HTERT RPE-1 (cell line): ENCODE data around the gene LIMS1.
"Not testable (repeated sequence)": the region's sequence is repeated elsewhere in the genome, so short reads cannot be mapped to it uniquely, and the experiment has no call there.

Experiments
- in situ Hi-C: fragments of 300-500 bp; cut with MboI; formaldehyde crosslinking; loops from 4 replicates; pipeline ENCODE4 v1.14.3; 2020; ENCODE audit warnings: low sequenced_read_pairs

Gene LIMS1

DNA sequence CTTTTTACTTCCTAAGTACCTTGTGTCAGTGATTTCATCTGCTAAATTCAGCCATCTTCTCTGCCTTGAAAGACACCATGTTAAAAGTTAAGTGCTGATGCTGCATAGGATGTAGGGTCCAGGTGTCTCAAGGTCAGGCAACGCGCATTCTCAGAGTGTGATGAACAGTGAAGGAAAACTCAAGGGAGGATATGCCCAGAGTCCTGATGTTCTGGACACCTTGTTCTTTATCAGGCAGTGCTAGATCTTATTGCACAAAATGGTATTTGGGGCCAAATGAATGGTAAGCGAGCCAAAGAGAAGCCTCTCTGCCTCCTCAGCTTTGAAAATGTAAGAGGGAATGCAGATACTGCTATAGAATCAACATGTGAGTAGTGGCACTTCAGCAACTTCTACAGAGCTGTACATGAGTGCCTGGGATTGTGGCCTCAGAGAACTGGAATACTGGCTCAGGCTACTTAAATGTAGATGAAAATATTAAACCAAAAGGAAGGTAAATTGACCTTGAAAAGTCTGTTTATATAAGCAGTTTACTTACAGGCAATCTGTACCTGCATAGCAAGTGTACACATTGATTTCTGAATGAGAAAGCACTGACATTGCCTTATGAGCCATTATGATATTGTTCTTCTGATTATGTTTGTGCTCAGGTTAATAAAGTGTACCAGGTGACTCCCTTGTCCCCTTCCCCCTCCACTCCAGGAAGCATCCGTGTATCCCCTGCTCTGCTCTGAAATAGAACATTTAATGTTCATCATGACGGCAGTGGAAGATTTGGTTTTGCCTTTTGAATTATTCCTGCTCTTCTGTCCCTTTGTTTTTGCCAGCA, 98.3 kb downstream of the LIMS1 start:
- in situ Hi-C loops: no loop called here

DNA sequence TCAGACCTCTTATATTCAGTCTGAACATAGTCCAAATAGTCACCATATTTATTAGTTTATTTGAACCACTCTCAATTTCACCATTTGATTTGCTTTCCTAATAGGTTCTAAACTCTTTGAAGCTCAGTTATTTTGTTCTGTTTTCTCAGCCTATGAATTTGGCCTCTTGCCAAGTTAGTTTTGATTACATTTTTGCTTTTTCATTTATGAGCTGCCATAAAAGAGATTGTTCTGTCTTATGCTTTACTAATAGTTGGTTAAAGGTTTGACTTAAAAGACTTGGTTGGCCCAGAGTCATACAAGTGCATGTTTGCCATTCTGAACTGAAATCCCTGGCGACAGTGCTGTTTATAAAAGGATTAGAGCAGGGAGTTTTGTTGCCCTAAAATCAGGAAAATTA, 99.1 kb downstream of the LIMS1 start:
- in situ Hi-C loops: no loop called here

DNA sequence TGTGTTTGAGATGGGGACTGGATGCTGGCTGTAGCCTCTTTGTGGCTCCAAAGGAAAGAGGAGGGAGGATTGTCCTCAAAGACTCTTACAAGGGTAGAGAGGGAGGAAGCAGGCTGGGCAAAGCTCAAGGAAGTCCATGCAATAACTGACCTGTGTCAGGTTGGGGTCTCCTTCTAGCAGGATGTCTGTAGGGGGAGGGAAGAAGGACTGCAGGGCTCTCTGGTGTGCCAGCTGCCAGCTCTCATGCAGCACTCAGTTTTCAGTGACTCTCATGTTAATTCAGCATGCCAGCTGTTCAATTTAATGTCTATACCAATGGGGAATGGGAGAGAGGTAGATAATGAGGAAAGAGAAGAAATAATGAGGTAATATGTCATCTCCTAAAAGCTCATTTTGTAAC, 99.7 kb downstream of the LIMS1 start:
- in situ Hi-C loops: no loop called here

DNA sequence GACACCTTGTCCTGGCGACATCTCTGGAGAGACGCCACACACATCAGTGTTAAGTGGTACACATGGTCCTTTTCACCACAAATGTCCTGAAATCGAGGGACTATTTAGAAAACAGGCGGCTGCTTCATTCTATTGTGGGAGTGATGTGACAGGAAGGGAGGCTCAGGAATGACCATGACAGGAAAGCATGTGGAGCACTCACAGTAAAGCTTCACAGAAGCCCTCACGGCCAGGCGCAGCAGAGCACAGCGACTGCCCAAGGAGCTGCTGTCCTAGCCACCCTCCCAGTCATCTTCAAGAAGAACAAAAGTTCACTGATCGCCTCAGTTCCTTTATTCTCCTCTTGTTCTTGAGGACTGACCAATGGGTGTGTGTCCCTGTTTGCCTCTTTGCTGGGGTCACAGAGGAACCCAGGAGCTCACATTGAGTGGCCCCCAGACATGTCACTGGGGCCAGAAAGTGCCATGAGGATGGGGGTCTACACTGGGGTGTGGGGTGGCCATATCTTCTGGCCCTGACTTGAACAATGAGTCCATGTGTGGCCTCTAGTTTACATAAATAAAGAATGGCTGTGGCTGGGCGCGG, 100.4 kb downstream of the LIMS1 start:
- in situ Hi-C loops: no loop called here

DNA sequence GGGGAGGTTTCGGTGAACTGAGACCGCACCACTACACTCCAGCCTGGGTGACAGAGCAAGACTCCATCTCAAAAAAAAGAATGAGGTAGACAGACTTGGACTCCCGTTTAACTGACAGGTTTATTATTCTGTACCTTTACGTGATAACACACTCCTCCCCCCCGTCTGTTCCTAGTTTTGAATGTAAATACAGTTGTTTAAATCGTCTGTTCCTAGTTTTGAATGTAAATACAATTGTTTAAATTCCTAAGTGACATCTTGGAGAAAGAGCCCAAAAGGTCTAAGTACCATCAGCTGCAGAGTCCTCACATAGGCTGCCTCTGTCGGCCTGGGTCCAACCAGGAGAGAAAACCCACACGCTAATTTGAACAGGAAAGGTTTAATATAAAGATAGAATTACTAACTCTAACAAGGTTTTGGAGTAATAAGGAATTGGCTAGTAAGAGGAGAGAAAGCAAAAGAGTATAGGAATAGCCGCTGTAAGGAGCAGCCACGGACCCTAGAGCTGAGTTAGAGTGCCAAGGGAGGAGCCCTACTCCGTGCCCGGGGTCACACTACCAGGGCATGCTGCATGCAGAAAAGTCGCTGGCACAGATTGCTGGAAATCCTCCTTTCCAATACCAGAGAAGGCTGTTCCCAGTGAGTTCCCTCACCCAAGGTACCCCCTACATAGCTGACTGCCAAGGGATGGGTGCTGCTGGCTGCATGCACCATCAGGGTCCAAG, 101.5 kb downstream of the LIMS1 start:
- in situ Hi-C loops: no loop called here

DNA sequence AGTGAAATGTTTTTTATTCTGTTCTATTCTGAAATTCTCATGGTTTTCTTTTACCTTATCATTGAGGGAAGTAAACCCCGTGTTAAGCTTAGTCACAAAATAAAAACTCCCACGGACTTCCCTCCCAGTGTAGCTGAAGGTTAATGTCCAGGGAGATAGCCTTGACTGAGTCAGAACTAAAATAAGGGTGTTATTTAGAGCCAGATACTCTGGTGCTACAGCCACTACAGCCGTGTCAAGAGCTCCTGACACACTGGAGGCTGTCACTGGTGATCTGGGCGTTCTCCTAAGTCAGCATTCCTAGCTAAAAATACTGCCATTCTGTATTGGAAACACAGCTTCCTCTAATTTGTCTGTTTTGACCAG, 103.0 kb downstream of the LIMS1 start:
- in situ Hi-C loops: no loop called here

DNA sequence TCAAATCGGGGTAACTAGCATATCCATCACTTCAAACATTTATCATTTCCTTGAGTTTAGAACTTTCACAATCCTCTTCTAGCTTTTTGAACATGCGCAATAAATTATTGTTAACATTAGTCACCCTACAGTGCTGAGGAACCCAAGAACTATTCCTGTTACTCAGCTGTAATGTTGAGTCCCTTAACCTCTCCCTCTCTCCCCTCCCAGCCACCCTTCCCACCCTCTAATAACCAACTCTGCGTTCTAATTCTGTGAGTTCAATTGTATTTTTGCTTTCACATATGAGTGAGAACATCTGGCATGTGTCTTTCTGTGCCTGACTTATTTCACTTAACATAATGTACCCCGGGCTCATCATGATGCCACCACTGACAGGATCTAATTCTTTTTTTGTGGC, 106.5 kb downstream of the LIMS1 start:
- in situ Hi-C loops: no loop called here

DNA sequence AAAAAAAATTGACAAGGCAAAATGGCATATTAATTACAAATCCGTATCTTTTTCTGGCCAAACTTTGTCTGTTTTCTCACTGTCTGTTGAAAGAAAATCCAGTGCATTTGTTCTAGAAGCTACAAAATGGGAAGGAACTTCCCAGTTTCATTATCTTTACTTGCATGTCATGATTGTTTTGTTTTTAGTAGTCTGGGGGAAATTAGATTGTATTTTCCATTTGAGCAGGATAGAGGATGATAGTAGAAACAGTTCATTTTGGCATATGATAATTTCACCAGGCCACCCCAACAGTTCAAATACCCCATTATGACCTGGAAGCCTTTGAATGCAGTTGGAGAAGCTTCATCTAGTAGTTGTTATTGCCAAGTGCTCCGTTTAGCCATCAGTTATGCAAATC, 107.5 kb downstream of the LIMS1 start:
- in situ Hi-C loops: no loop called here

DNA sequence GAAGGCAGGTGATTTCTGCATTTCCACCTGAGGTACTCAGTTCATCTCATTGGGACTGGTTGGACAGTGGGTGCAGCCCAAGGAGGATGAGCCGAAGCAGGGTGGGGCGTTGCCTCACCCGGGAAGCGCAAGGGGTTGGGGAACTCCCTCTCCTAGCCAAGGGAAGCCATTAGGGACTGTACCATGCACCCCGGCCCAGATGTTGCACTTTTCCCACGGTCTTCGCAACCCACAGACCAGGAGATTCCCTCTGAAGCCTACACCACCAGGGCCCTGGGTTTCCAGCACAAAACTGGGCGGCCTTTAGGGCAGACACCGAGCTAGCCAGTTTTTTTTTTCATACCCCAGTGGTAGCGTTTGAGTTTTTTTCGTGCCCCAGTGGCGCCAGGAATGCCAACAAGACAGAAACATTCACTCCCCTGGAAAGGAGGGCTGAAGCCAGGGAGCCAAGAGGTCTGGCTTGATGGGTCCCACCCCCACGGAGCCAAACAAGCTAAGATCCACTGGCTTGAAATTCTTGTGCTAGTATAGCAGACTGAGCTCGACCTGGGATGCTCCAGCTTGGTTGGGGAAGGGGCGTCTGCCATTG, 109.1 kb downstream of the LIMS1 start:
- in situ Hi-C loops: no loop called here

DNA sequence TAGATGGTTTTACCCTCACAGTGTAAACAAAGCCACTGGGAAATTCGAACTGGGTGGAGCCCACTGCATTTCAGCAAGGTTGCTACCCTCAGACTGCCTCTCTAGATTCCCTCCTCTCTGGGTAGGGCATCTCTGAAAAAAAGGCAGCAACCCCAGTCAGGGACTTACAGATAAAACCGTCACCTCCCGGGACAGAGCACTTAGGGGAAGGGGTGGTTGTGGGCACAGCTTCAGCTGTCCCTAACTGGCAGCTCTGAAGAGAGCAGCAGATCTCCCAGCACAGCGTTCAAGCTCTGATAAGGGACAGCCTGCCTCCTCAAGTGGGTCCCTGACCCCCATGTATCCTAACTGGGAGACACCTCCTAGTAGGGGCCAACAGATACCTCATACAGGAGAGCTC, 109.6 kb downstream of the LIMS1 start:
- in situ Hi-C loops: not testable (repeated sequence)

DNA sequence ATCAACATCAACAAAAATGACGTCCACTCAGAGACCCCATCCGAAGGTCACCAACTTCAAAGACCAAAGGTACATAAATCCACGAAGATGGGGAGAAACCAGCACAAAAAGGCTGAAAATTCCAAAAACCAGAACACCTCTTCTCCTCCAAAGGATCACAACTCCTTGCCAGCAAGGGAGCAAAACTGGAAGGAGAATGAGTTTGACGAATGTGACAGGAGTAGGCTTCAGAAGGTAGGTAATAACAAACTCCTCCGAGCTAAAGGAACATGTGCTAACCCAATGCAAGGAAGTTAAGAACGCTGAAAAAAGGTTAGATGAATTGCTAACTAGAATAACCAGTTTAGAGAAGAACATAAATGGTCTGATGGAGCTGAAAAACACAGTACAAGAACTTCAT, 110.2 kb downstream of the LIMS1 start:
- in situ Hi-C loops: not testable (repeated sequence)

DNA sequence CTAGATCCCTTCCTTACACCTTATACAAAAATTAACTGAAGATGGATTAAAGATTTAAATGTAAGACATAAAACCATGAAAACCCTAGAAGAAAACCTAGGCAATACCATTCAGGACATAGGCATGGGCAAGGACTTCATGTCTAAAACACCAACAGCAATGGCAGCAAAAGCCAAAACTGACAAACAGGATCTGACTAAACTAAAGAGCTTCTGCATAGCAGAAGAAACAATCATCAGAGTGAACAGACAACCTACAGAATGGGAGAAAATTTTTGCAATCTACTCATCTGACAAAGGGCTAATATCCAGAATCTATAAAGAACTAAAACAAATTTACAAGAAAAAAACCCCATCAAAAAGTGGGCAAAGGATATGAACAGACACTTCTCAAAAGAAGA, 114.5 kb downstream of the LIMS1 start:
- in situ Hi-C loops: not testable (repeated sequence)

DNA sequence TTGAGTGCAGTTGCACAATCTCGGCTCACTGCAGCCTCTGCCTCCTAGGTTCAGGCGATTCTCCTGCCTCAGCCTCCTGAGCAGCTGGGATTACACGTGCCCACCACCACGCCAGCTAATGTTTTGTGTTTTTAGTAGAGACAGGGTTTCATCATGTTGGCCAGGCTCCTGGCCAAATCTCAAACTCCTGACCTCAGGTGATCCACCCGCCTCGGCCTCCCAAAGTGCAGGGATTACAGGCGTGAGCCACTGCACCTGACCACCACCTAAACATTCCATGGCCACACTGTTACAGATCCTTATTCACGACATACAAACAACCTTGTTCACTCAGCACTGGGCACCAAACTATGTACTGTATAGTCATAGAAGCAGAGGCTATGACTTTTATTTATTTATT, 116.2 kb downstream of the LIMS1 start:
- in situ Hi-C loops: not testable (repeated sequence)

DNA sequence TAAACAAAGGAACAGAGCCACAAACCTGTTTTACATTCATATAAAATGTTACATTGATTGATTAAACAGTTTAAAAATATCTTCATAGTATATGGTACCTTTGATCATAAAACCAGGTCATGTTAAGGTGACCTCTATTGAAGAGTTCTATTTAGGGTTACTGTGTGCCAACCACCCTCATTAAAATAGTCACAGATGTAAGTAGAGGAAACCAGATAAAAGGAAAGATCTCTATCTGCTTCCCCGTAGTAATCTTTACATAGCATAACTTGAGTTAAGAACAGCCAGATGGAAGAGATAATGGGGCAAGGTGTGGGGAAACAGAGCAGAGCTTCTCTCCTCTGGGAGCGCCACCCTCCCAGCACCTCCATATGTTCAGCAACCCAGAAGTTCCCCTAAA, 117.2 kb downstream of the LIMS1 start:
- in situ Hi-C loops: not testable (repeated sequence)

DNA sequence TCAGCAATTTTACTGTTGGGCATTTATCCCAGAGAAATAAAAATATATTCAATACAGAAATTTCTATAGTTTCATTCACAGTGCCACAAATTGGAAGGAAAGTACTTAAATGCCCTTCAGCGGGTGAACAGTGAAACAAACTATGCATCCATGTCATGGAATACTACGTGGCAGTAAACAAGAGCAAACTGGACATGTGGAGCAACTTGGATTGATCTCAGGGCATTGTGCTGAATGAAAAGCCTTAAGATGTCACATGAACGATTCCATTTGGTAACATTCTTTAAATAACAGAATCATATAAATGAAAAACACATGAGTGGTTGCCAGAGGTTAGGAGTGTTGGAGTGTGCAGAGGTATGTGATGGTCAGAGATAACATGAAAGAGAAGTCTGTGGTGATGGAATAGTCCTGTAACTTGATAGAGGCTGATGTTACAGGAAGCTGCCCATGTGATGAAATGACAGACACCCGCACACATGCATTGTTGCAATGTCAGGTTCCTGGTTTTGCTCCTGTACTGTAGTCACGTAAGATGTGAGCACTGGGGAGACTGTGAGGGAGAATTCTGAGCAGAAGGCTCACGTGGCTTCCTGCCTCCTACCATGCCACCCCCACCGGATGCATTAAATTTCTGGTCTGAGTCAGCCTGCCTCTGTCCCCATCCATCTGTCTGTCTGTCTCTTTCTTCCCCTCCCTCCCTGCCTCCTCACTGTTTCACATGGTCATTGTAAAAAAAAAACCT, 118.1 kb downstream of the LIMS1 start:
- in situ Hi-C loops: not testable (repeated sequence)

DNA sequence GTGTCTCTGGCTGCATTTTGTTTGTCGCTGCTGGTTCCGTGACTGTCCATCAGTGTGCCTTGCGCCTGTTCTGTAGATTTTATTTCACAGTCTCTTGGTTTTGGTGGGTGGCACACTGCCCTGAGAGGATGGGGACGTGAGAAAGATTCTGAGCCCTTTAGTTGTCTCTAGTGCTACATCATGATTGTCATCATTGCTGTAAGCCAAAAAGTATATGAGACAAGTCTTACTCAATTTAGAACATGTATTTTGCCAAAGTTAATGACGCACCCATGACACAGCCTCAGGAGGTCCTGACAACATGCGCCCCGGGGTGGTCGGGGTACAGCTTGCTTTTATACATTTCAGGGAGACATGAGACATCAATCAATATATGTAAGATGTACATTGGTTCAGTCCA, 119.2 kb downstream of the LIMS1 start:
- in situ Hi-C loops: not testable (repeated sequence)

DNA sequence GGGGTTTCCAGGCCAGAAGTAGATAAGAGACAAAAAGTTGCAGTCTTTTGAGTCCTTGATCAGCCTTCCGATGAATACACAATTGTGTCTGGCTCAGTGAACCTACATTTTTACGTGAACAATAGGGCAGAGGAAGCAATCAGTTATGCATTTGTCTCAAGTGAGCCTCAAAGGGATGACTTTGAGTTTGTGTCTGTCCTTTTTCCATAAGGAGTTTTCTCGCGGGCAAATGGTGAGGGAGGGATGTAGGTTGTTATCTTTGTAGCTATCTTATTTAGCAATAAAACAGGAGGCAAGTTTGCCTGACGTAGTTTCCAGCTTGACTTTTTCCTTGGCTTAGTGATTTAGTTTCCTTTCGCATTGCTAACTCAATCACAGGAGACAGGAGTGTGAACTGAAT, 119.6 kb downstream of the LIMS1 start:
- in situ Hi-C loops: not testable (repeated sequence)

DNA sequence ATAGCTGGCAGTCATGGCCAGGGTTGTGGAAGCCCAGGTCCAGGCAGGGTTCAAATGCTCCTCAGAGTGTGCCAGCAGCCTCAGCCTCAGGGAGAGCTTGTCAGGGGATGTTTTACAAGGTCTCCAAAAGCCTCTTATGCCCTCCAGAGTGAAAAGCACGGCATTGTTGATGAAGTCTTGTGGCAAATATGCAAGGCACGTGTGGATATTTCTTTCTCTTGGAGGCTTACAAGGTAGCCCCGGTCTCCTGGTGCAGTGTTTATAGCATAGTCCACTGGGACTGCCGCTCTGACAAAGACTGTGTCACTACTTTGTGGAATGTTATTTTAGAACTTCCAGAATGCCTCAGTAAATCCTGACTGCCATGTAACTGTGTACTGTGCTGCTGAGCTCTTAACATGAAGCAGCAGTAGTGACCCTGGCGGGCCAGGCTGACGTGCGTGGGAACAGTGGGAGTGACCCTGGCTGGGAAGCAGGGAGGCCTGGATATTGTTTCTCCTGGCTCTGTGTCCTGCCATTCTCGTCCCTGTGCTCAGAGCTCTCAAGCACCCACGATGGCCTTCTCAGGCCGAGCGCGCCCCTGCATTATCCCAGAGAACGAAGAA, 120.4 kb downstream of the LIMS1 start:
- in situ Hi-C loops: not testable (repeated sequence)

DNA sequence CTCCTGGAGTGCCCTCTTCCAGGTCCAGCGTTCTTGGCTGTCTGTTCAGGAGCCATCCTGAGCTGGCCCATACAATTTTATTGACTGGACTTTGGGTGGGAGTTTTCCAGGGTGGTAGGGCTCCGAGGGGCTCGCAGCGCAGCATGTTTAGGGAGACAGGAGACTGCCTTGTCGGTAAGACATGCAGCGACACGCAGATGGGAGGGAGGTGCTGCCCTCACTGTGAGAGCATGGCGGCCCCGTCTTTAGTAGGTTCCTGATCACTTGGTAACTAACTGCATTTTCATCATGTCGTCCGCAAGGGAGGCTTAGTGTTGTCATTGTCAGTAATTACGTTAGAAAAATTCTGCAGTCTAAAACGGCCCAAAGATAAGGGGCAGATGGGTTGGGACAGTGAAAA, 121.0 kb downstream of the LIMS1 start:
- in situ Hi-C loops: not testable (repeated sequence)

DNA sequence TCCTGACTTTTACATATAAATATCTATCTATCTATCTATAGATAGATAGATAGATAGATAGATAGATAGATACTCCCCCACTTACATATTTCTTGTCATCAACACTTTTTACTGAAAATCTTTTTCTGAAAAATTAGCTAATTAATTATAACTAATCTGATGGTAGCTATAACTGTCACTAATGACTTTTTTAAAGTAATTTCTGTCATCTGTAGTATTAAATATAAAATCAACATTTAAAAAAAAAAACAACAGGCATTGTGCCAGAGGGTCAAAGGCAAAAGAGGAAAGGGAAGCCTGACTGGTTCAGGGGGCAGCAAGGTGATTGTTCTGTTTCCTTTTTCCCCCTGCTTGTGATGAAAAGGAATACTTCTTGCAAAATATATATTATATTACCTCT, 122.0 kb downstream of the LIMS1 start:
- in situ Hi-C loops: not testable (repeated sequence)

DNA sequence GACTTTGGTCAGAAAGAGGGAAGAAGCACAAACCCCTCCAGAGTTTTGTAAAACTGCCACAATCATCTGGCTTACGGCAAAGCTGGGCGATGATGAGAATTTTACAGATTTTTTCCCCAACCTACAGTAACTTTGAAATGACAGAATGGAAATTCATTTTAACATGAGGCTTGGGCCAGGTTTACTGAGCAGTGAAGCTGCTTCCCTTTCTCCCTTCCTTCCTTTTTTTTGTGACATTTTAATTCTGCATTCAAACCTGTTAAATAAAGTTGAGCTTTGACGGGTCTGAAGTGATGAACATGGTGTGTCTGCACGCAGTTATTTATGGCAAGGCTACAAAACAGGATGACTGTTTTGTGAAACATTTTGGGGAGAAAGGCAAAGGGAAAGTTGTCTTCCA, 123.2 kb downstream of the LIMS1 start:
- in situ Hi-C loops: not testable (repeated sequence)
